Peyer's patch (tissue), 4 donors: Measurements from ENCODE around the gene SREBF2. TPM values are rescaled to one million over a fixed set of nuclear protein-coding genes. Genes with fewer than 3 reads are reported as not detected.

Experiments used
- DNase-seq, 3 donors: peaks; one replicate each; pipeline ENCODE4 v3.0.0-alpha.2; 2017 to 2019
- H3K27ac ChIP-seq, 4 donors: fragments of 200-600 bp; sonication (generic); one replicate each; pipeline ENCODE4 v1.5.1; 2016 to 2019
- H3K27me3 ChIP-seq, 2 donors: fragments of 200-600 bp; sonication (generic); one replicate each; pipeline ENCODE4 v1.5.1; 2019
- H3K36me3 ChIP-seq, 3 donors: fragments of 200-600 bp; sonication (generic); one replicate each; pipeline ENCODE4 v1.5.1; 2016 to 2019
- H3K4me1 ChIP-seq, 4 donors: fragments of 200-600 bp; sonication (generic); one replicate each; pipeline ENCODE4 v1.5.1; 2016 to 2019
- H3K4me3 ChIP-seq, 4 donors: fragments of 200-600 bp; sonication (generic); 1 replicate in 3 of 4; 2 replicates in 1 of 4; pipeline ENCODE4 v1.5.1; 2016 to 2019; ENCODE audit warnings: mild to moderate bottlenecking in 1 of 4
- H3K9me3 ChIP-seq, 4 donors: fragments of 200-600 bp; sonication (generic); one replicate each; pipeline ENCODE4 v1.5.1; 2016 to 2019; ENCODE audit warnings: mild to moderate bottlenecking in 1 of 4
- CTCF ChIP-seq, 6 experiments: fragments of 450-650 bp in 4 of 6; fragments of 200-600 bp in 2 of 6; sonication (generic) in 1 of 6; IDR thresholded peaks; one replicate each; pipeline ENCODE4 v1.5.1; 2017 to 2019; ENCODE audit warnings: antibody characterized with exemption in 6 of 6, mild to moderate bottlenecking in 3 of 6, moderate library complexity in 1 of 6
- POLR2A ChIP-seq, 2 donors: fragments of 450-650 bp; IDR thresholded peaks; one replicate each; pipeline ENCODE4 v1.5.1; 2017; ENCODE audit warnings: antibody characterized with exemption in 2 of 2, mild to moderate bottlenecking in 2 of 2, moderate library complexity in 2 of 2
- total RNA-seq, 4 donors: library from RNA; depleted of rRNA; stranded (reverse); fragments of >200 nt; gene quantifications; one replicate each; pipeline ENCODE4 v1.1.0, GENCODE V29; 2016

SREBF2 gene
- total RNA-seq, 4 donors from 2014 or later: 66.0 to 221 (median 144) TPM

DNA sequence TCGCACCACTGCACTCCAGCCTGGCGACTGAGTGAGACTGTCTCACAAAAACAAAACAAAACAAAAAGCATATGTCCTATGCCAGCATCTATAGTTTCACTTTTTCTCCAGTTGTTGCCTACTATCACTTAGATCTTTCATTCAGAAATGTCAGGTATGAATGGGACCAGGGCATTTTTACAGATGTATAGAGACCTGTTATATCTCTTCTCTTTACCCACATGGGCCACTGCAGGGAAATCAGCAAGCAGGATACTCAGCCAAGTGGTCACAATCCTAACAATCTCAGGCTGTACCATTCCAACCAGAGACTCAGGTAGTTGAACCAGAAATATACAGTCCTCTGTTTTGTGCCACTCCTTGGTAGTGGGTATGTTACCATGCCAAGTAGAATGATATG lies 16.0 kb upstream of the SREBF2 start:
- no peaks in the 10 kb centered on the region for H3K4me1 ChIP-seq
- H3K4me3 ChIP-seq: no peak overlapping the region
- TF ChIP-seq POLR2A (IDR thresholded peaks at IDR 0.05): no peak
- H3K27me3 ChIP-seq: no peaks in the 10 kb centered on the region
- peaks cover 0 to 16% (median 0%) of the 10 kb centered on the region in 3 donors for H3K36me3 ChIP-seq
- H3K9me3 ChIP-seq: no peaks in the 10 kb centered on the region
- DNase-seq: no peak
- H3K27ac ChIP-seq: no peak overlapping the region

DNA sequence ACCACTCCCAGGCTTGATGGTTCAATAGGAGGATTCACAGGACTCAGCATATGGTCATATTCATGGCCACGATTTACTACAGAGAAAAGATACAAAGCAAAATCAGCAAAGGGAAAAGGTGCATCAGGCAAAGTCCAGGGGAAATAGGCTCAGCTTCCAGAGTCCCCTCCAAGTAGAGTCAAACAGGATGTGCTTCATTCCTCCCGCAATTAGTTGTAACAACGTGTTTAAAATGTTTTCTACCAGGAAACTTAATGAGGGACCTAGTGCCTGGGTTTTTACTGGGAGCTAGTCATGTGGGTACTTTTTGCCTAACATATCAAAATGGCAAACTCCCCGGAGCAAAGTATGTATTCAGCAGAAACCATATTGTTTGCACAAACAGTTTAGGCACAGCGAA lies 14.9 kb upstream of the SREBF2 start:
- H3K36me3 ChIP-seq: peaks cover 0 to 16% (median 0%) of the 10 kb centered on the region in 3 donors
- no peak overlapping the region for H3K27ac ChIP-seq
- no peak overlapping the region for H3K4me3 ChIP-seq
- no peaks in the 10 kb centered on the region for H3K27me3 ChIP-seq
- TF ChIP-seq CTCF (IDR thresholded peaks at IDR 0.05) (no peak), POLR2A (IDR thresholded peaks at IDR 0.05) (no peak)
- H3K9me3 ChIP-seq: no peaks in the 10 kb centered on the region
- DNase-seq: no peak
- no peaks in the 10 kb centered on the region for H3K4me1 ChIP-seq

GRCh38 chr22:41818596-41818995 lies 14.3 kb upstream of the SREBF2 start:
- Histone ChIP-seq H3K9me3 (no peaks in the 10 kb centered on the region), H3K27me3 (no peaks in the 10 kb centered on the region), H3K4me3 (no peak overlapping the region), H3K27ac (no peak overlapping the region), H3K36me3 (peaks cover 0 to 11% (median 0%) of the 10 kb centered on the region in 3 donors), H3K4me1 (no peaks in the 10 kb centered on the region)
- peak in 1 of 3 donors; percentile 29 for DNase-seq
- TF ChIP-seq CTCF (IDR thresholded peaks at IDR 0.05) (no peak), POLR2A (IDR thresholded peaks at IDR 0.05) (no peak)

DNA sequence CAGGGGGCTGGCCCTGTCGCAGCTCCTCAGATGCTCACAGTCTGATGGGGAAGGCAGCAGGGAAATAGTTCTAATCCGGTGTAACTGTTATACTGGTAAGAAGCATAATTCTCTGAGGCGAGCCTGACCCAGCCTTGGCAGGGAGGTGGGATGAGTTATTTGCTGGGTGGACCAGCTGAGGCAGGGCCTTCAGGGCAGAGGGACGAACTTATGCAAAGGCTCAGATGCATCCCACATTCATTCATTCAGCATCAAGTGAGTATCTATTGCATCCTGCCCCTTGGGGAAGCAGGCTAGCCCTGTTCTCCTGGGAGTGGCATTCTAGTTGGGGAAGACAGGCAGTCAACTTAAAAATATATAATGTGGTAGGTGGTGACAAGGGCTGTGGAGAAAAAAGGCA lies 13.6 kb upstream of the SREBF2 start:
- Histone ChIP-seq H3K27ac (no peak overlapping the region), H3K36me3 (peaks cover 0 to 9% (median 0%) of the 10 kb centered on the region in 3 donors), H3K9me3 (no peaks in the 10 kb centered on the region), H3K27me3 (no peaks in the 10 kb centered on the region), H3K4me1 (no peaks in the 10 kb centered on the region), H3K4me3 (no peak overlapping the region)
- DNase-seq: no peak
- no peak for TF ChIP-seq CTCF (IDR thresholded peaks at IDR 0.05)
- TF ChIP-seq POLR2A (IDR thresholded peaks at IDR 0.05): no peak

DNA sequence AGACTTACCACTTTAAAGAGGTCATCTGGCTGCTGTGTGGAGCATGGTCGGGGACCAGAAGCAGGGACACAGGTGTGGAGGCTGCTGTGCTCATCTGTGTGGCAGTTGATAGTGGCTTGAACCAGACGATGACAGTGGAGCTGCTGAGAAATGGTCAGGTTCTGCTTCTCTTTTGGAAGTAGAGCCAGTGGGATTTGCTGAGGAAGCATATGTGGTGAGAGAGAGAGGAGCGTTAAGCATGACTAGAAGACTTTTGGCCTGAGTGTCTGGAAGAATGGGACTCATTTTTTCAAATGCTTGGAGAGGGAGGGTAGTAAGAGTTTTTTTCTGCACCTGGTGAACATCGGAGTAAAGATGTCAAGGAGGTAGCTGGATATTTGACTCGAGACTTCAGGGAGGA lies 12.5 kb upstream of the SREBF2 start:
- TF ChIP-seq CTCF (IDR thresholded peaks at IDR 0.05) (no peak), POLR2A (IDR thresholded peaks at IDR 0.05) (no peak)
- Histone ChIP-seq H3K4me3 (no peak overlapping the region), H3K27me3 (no peaks in the 10 kb centered on the region), H3K9me3 (no peaks in the 10 kb centered on the region), H3K36me3 (peaks cover 0 to 6% (median 0%) of the 10 kb centered on the region in 3 donors), H3K27ac (no peak overlapping the region), H3K4me1 (peaks cover 0 to under 1% (median 0%) of the 10 kb centered on the region in 4 donors)
- DNase-seq: no peak

GRCh38 chr22:41821471-41822316 lies 11.2 kb upstream of the SREBF2 start:
- Histone ChIP-seq H3K4me3 (no peak overlapping the region), H3K27ac (no peak overlapping the region), H3K27me3 (no peaks in the 10 kb centered on the region), H3K9me3 (no peaks in the 10 kb centered on the region), H3K36me3 (peaks cover 0 to 4% (median 0%) of the 10 kb centered on the region in 3 donors), H3K4me1 (peaks cover 0 to 13% (median 1%) of the 10 kb centered on the region in 4 donors)
- no peak for DNase-seq
- no peak for TF ChIP-seq CTCF (IDR thresholded peaks at IDR 0.05)
- TF ChIP-seq POLR2A (IDR thresholded peaks at IDR 0.05): no peak
